Suprapubic skin (tissue), 3 donors: Measurements from ENCODE around the gene EPB41L4A.

Source experiments
- CTCF ChIP-seq, 2 donors: fragments of 200-600 bp in 1 of 2; fragments of 450-650 bp in 1 of 2; sonication (generic) in 1 of 2; IDR thresholded peaks; one replicate each; pipeline ENCODE4 v1.5.1; 2016 to 2019; ENCODE audit warnings: antibody characterized with exemption in 2 of 2, mild to moderate bottlenecking in 1 of 2, moderate library complexity in 1 of 2
- POLR2A ChIP-seq, 2 donors: fragments of 450-650 bp; IDR thresholded peaks; one replicate each; pipeline ENCODE4 v1.6.1; 2017; ENCODE audit warnings: antibody characterized with exemption in 2 of 2, mild to moderate bottlenecking in 2 of 2, moderate library complexity in 2 of 2

GRCh38 chr5:112351225-112351624 is 67.9 kb downstream of the EPB41L4A start:
- no peak for TF ChIP-seq POLR2A (IDR thresholded peaks at IDR 0.05)
- no peak for TF ChIP-seq CTCF (IDR thresholded peaks at IDR 0.05)
